RWPE2 (cell line): Measurements from ENCODE around the gene METTL23.

Source experiments
- ATAC-seq: fragments of 200-7000 bp; cut with Tn5 transposase; 3 replicates; pipeline ENCODE4 v1.9.1; 2021; ENCODE audit warnings: low read depth
- DNase-seq: peaks from one replicate; pipeline ENCODE4 v3.0.0-alpha.2; 2020; ENCODE audit warnings: low spot score
- H3K27ac ChIP-seq: fragments of 450-650 bp; 2 replicates; pipeline ENCODE4 v1.5.1; 2017; ENCODE audit warnings: mild to moderate bottlenecking; ENCODE audit not compliant: poor library complexity, severe bottlenecking
- H3K27me3 ChIP-seq: fragments of 250-450 bp; sonication (Bioruptor Pico); 2 replicates; pipeline ENCODE4 v1.5.1; 2021; ENCODE audit warnings: mild to moderate bottlenecking, moderate library complexity; ENCODE audit not compliant: insufficient read depth, poor library complexity, severe bottlenecking
- H3K36me3 ChIP-seq: fragments of 250-450 bp; sonication (Bioruptor Pico); 2 replicates; pipeline ENCODE4 v1.5.1; 2020; ENCODE audit warnings: low read depth, mild to moderate bottlenecking, moderate library complexity
- H3K4me1 ChIP-seq: fragments of 250-450 bp; sonication (Bioruptor Pico); 2 replicates; pipeline ENCODE4 v1.5.1; 2021; ENCODE audit warnings: mild to moderate bottlenecking, moderate library complexity; ENCODE audit not compliant: insufficient read depth, poor library complexity, severe bottlenecking
- H3K4me3 ChIP-seq: fragments of 250-450 bp; sonication (Bioruptor Pico); 2 replicates; pipeline ENCODE4 v1.5.1; 2021; ENCODE audit warnings: mild to moderate bottlenecking, moderate library complexity; ENCODE audit not compliant: severe bottlenecking
- H3K9me3 ChIP-seq: fragments of 250-450 bp; sonication (Bioruptor Pico); 2 replicates; pipeline ENCODE4 v1.5.1; 2021; ENCODE audit warnings: mild to moderate bottlenecking, moderate library complexity; ENCODE audit not compliant: severe bottlenecking
- CTCF ChIP-seq: fragments of 450-650 bp; IDR thresholded peaks from one replicate; pipeline ENCODE4 v1.5.1; 2017; ENCODE audit warnings: mild to moderate bottlenecking, moderate library complexity; ENCODE audit not compliant: poor library complexity, severe bottlenecking

METTL23 gene

DNA sequence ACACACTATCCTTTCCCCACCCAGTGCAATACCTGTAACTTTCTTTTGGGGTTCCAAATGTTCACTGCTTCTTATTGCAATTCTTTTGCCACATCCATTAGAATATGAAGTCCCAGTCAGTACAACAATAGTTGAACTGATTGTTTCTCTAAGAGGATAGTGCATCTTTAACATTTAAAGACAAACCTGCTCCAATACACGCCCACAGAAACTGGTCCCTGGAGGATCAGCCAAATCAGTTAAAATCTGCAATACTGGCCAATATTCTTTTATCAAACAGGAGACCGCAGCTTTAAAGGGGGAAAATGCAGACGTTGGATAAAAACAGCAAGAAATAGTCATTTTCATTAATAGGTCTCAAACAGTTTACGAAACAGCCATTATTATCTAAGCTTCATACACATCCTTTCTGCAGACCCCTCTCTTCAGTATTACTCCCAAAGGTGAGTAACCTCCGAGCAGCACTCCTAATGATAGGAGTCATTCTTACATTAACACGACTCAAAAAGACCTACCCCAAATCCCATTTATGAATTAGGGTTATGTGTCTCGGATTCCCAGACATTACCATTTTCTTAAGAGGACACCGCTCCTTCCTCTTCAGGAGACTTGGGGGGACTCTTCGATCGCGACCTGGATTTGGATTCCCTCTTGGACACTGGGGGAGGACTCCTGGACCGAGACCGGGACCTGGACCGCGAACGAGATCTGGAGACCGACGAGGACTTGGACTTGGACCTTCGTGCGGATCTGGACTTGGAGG lies 9.1 kb downstream of the METTL23 start:
- Histone ChIP-seq H3K27ac (peak overlapping the region; percentile 88), H3K4me3 (peak overlapping the region; percentile 96), H3K4me1 (peaks cover 22% of the 10 kb centered on the region), H3K9me3 (no peaks in the 10 kb centered on the region), H3K27me3 (no peaks in the 10 kb centered on the region), H3K36me3 (peaks cover 59% of the 10 kb centered on the region)
- DNase-seq: no peak
- no peak for ATAC-seq
- TF ChIP-seq CTCF: no peak

- Histone ChIP-seq H3K36me3 (peaks cover 62% of the 10 kb centered on the region), H3K4me3 (peak overlapping the region; percentile 96), H3K4me1 (peaks cover 22% of the 10 kb centered on the region), H3K9me3 (no peaks in the 10 kb centered on the region), H3K27me3 (no peaks in the 10 kb centered on the region), H3K27ac (peak overlapping the region; percentile 88)
- TF ChIP-seq CTCF: no peak
- ATAC-seq: 0 out of 3 replicates have a peak, but pooled peaks have one; percentile 4
- DNase-seq: no peak
These were observed 9.9 kb downstream of the METTL23 start for GRCh38 chr17:76736349-76737081.

DNA sequence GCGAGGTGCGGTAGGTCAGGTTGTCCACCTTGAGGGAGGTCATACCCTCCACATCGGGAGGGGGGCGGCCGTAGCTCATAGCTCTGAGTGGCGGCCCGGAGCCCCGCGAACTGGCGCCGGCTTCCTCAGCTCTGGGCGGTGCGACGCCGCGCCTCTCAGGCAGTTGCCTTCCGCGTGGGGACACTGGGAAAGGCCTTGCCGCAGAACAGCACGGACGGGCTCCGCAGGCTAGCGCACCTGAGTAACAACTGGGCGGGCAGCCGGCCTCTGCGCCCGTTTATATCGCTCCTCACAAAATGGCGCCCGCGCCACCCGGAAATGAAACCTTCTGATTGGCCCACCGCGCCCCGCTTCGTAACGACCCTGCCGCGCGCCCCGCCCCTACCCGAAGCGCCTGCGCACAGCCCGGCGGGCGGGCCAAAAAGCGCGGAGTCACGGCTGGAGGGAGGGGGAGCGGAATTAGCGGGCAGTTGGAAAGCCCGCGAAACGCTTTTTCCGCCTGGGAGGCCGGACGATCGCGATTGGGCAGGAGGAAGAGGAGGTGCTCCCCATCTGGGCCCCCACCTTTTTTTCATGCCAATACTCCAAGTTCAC lies 10.5 kb downstream of the METTL23 start, which contains the start of gene SRSF2:
SRSF2 (minus strand) TSS at position 250 of the 594 bp plus-strand sequence; CDS start at position 79, 171 bp downstream.
- Histone ChIP-seq H3K27ac (peak within 1 kb of the TSS; percentile 88), H3K9me3 (no peaks in the 10 kb centered on the region), H3K4me3 (peak within 1 kb of the TSS; percentile 96), H3K36me3 (peaks cover 62% of the 10 kb centered on the region), H3K27me3 (no peaks in the 10 kb centered on the region), H3K4me1 (peaks cover 22% of the 10 kb centered on the region)
- TF ChIP-seq CTCF: no peak
- peak; percentile 70 for ATAC-seq
- peak; percentile 99 for DNase-seq

DNA sequence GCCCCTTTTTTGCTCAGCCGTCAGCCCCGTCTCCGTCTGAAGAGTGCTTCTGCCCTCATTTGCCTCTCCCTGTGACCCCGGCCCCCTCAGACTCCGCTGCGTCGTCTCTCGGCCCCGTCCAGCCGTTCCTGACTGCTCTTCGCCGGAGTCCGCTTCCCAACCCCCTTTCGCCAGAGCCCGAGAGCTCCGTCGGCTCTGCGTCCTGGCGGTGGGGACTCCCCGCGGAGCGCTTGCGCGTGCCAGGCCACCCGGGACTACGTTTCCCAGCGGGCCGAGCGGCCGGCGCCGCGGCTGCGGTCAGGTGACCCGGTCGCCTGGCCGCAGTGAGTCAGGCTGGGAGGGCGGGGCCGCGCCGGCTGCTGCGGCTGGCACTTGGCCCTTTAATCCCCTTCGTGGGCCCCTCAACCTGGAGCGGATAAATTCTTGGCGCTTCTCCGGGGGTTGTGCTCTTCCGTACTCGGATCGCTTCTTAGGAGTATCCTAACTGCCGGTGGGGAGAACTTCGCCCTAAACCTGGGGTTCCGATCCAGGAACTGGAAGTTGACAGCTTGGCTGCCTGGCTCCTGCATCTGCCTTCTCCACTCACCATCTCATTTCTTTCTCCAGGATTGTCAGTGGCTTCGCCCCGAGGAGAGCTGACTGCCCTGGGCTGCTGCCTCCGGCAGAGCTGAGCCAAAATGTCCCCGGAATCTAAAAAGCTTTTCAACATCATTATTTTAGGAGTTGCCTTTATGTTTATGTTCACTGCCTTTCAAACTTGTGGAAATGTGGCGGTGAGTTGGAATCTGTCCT lies 11.2 kb downstream of the METTL23 start, which contains the start of gene MFSD11:
MFSD11 (plus strand) TSS at position 444 of the 792 bp plus-strand sequence; CDS start at position 678, 234 bp downstream.
- peak within 1 kb of the TSS; percentile 96 for H3K4me3 ChIP-seq
- H3K36me3 ChIP-seq: peaks cover 62% of the 10 kb centered on the region
- ATAC-seq (peak; percentile 70), DNase-seq (peak; percentile 94)
- H3K27ac ChIP-seq: peak within 1 kb of the TSS; percentile 88
- H3K27me3 ChIP-seq: no peaks in the 10 kb centered on the region
- no peaks in the 10 kb centered on the region for H3K9me3 ChIP-seq
- H3K4me1 ChIP-seq: peaks cover 22% of the 10 kb centered on the region
- no peak for TF ChIP-seq CTCF
